Ishikawa (cell line): ENCODE results near the gene DIP2B.

Experiments used
- CEBPB ChIP-seq: IDR thresholded peaks from 2 replicates; pipeline ENCODE4 v1.6.1; 2012
- CREB1 ChIP-seq: IDR thresholded peaks from 2 replicates; pipeline ENCODE4 v1.6.1; 2012; ENCODE audit warnings: low read depth
- EGR1 ChIP-seq: IDR thresholded peaks from 2 replicates; pipeline ENCODE4 v1.6.1; 2012
- EP300 ChIP-seq: IDR thresholded peaks from 2 replicates; pipeline ENCODE4 v1.6.1; 2012; ENCODE audit warnings: borderline replicate concordance
- FOXM1 ChIP-seq: IDR thresholded peaks from 2 replicates; pipeline ENCODE4 v1.6.1; 2012; ENCODE audit warnings: low read depth, borderline replicate concordance
- MAX ChIP-seq: IDR thresholded peaks from 2 replicates; pipeline ENCODE4 v1.6.1; 2012
- NFIC ChIP-seq: IDR thresholded peaks from 2 replicates; pipeline ENCODE4 v1.6.1; 2012
- RAD21 ChIP-seq: IDR thresholded peaks from 2 replicates; pipeline ENCODE4 v1.6.1; 2012; ENCODE audit warnings: low read depth
- REST ChIP-seq: IDR thresholded peaks from 2 replicates; pipeline ENCODE4 v1.6.1; 2012; ENCODE audit warnings: low read depth, mild to moderate bottlenecking
- TAF1 ChIP-seq: IDR thresholded peaks from 2 replicates; pipeline ENCODE4 v1.6.1; 2012; ENCODE audit warnings: low read depth, mild to moderate bottlenecking
- TCF12 ChIP-seq: IDR thresholded peaks from 2 replicates; pipeline ENCODE4 v1.6.1; 2012; ENCODE audit warnings: low read depth
- TEAD4 ChIP-seq: IDR thresholded peaks from 2 replicates; pipeline ENCODE4 v1.6.1; 2012
- USF1 ChIP-seq: IDR thresholded peaks from 2 replicates; pipeline ENCODE4 v1.6.1; 2012
- YY1 ChIP-seq: IDR thresholded peaks from 2 replicates; pipeline ENCODE4 v1.6.1; 2012; ENCODE audit warnings: low read depth
- ZBTB7A ChIP-seq: IDR thresholded peaks from 2 replicates; pipeline ENCODE4 v1.6.1; 2012; ENCODE audit warnings: low read depth

DIP2B gene

GRCh38 chr12:50506753-50507473 is 2.1 kb downstream of the DIP2B start:
- TF ChIP-seq TAF1 (no peak), TCF12 (no peak), CEBPB (no peak), MAX (no peak), CREB1 (no peak), YY1 (no peak)

DNA sequence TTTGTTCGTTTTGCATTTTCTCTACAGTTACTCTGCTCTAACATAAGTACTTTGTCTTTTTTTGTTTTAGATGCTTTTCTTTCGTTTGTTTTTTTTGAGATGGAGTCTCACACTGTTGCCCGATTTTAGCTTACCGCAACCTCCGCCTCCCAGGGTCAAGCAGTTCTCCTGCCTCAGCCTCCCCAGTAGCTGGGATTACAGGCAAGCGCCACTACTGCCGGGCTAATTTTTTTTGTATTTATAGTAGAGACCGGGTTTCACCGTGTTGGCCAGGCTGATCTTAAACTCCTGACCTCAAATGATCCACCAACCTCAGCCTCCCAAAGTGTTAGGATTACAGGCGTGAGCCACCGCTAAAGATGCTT is 2.7 kb downstream of the DIP2B start:
- TF ChIP-seq NFIC (no peak), CREB1 (no peak), USF1 (no peak), FOXM1 (no peak), EP300 (no peak)

- TF ChIP-seq EGR1 (no peak), CREB1 (no peak), RAD21 (no peak), ZBTB7A (no peak), NFIC (no peak), EP300 (no peak), USF1 (no peak), CEBPB (no peak), REST (no peak), TAF1 (no peak), TEAD4 (no peak), FOXM1 (no peak), YY1 (no peak), TCF12 (no peak), MAX (no peak)
These were observed 3.1 kb downstream of the DIP2B start for GRCh38 chr12:50507930-50508329.

GRCh38 chr12:50508414-50508813 is 3.6 kb downstream of the DIP2B start:
- TF ChIP-seq MAX (no peak), YY1 (no peak), USF1 (no peak)

GRCh38 chr12:50508970-50509663 is 4.3 kb downstream of the DIP2B start:
- TF ChIP-seq ZBTB7A (no peak), YY1 (no peak), NFIC (no peak), RAD21 (no peak), USF1 (no peak), MAX (no peak), FOXM1 (no peak), CEBPB (no peak), EGR1 (no peak), TEAD4 (no peak), CREB1 (no peak), EP300 (no peak), REST (no peak), TCF12 (no peak), TAF1 (no peak)
